Endodermal cell (in vitro differentiated cells): ENCODE data around the gene SHANK1. TPM values are rescaled to one million over a fixed set of nuclear protein-coding genes. Genes with fewer than 3 reads are reported as not detected.

ENCODE experiments used
- DNase-seq: peaks from one replicate; pipeline ENCODE4 v3.0.0-alpha.2; 2017
- H3K27ac ChIP-seq: 2 replicates; pipeline ENCODE4 v1.5.1; 2013; ENCODE audit warnings: mild to moderate bottlenecking, low read depth, low read length, moderate library complexity
- H3K27me3 ChIP-seq: 2 replicates; pipeline ENCODE4 v1.6.1; 2013; ENCODE audit warnings: mild to moderate bottlenecking, low read length, moderate library complexity; ENCODE audit not compliant: insufficient read depth, control insufficient read depth, poor library complexity, severe bottlenecking
- H3K36me3 ChIP-seq: 2 replicates; pipeline ENCODE4 v1.7.0; 2013; ENCODE audit warnings: mild to moderate bottlenecking, low read length, moderate library complexity; ENCODE audit not compliant: control insufficient read depth, insufficient read depth
- H3K4me1 ChIP-seq: one replicate; pipeline ENCODE4 v1.7.0; 2013; ENCODE audit warnings: low read length; ENCODE audit not compliant: control insufficient read depth, insufficient read depth
- H3K4me3 ChIP-seq: 2 replicates; pipeline ENCODE4 v1.5.1; 2013; ENCODE audit warnings: mild to moderate bottlenecking, low read length, moderate library complexity
- H3K9ac ChIP-seq: 2 replicates; pipeline ENCODE4 v1.6.1; 2013; ENCODE audit warnings: mild to moderate bottlenecking, low read length, moderate library complexity; ENCODE audit not compliant: poor library complexity, severe bottlenecking; ENCODE audit errors: extremely low read depth
- H3K9me3 ChIP-seq: 2 replicates; pipeline ENCODE4 v1.6.1; 2013; ENCODE audit warnings: mild to moderate bottlenecking, low read length, moderate library complexity; ENCODE audit not compliant: control insufficient read depth
- H3K27ac Mint-ChIP-seq: 2 replicates; pipeline ENCODE4 v1.8.0; 2020; ENCODE audit warnings: mixed read lengths
- H3K27me3 Mint-ChIP-seq: 2 replicates; pipeline ENCODE4 v1.8.0; 2021; ENCODE audit warnings: mild to moderate bottlenecking, mixed read lengths; ENCODE audit not compliant: insufficient read depth
- H3K36me3 Mint-ChIP-seq: 2 replicates; pipeline ENCODE4 v1.8.0; 2020; ENCODE audit warnings: low read depth, mixed read lengths
- H3K4me1 Mint-ChIP-seq: 2 replicates; pipeline ENCODE4 v1.8.0; 2020; ENCODE audit warnings: mixed read lengths
- H3K4me3 Mint-ChIP-seq: 2 replicates; pipeline ENCODE4 v1.8.0; 2020; ENCODE audit warnings: mild to moderate bottlenecking, moderate library complexity, mixed read lengths
- H3K9me3 Mint-ChIP-seq: 2 replicates; pipeline ENCODE4 v1.8.0; 2020; ENCODE audit warnings: mild to moderate bottlenecking, mixed read lengths
- WGBS, 2 experiments: methylation state at CpG; one replicate each; pipeline versions ENCODE4 v1.1.5 to v1.1.7; 2013; ENCODE audit warnings: missing lambda C conversion rate in 2 of 2, mixed read lengths in 1 of 2; ENCODE audit not compliant: insufficient coverage in 1 of 2, insufficient read length in 1 of 2; 5-methylcytosine and 5-hydroxymethylcytosine counted together
- total RNA-seq, 2 donors: library from RNA; stranded (reverse); fragmentation: NEBNext Ultra II Directional in 1 of 2; extraction: Animal tissue kit (Norgen Biotek cat#: 25700) in 1 of 2; gene quantifications; 2 replicates in 1 of 2; 3 replicates in 1 of 2; pipeline ENCODE4 v1.2.1, GENCODE V29; 2021
- TF ChIP-seq, protein P1 (sequence below): fragments of 200-600 bp; sonication (generic); conservative IDR thresholded peaks from 2 replicates; pipeline ENCODE4 v1.5.0; 2021; ENCODE audit warnings: antibody characterized with exemption, mild to moderate bottlenecking

SHANK1 gene
- total RNA-seq, 2 donors from 2014 or later, result 1.6 to 1.9 TPM

- H3K27me3 Mint-ChIP-seq, result peaks cover 89% of the 10 kb centered on the region
- H3K36me3 Mint-ChIP-seq, result no peaks in the 10 kb centered on the region
- H3K9me3 Mint-ChIP-seq, result no peaks in the 10 kb centered on the region
- H3K4me3 Mint-ChIP-seq, result no peak overlapping the region
- Histone ChIP-seq H3K4me1 (no peaks in the 10 kb centered on the region), H3K36me3 (no peaks in the 10 kb centered on the region), H3K27me3 (peaks cover 65% of the 10 kb centered on the region), H3K9ac (no peak overlapping the region), H3K27ac (no peak overlapping the region), H3K4me3 (no peak overlapping the region), H3K9me3 (no peaks in the 10 kb centered on the region)
- WGBS, 2 experiments, result 75 to 79% methylated on average over 12 to 13 of the region's 13 CpGs
- TF ChIP-seq, protein P1, sequence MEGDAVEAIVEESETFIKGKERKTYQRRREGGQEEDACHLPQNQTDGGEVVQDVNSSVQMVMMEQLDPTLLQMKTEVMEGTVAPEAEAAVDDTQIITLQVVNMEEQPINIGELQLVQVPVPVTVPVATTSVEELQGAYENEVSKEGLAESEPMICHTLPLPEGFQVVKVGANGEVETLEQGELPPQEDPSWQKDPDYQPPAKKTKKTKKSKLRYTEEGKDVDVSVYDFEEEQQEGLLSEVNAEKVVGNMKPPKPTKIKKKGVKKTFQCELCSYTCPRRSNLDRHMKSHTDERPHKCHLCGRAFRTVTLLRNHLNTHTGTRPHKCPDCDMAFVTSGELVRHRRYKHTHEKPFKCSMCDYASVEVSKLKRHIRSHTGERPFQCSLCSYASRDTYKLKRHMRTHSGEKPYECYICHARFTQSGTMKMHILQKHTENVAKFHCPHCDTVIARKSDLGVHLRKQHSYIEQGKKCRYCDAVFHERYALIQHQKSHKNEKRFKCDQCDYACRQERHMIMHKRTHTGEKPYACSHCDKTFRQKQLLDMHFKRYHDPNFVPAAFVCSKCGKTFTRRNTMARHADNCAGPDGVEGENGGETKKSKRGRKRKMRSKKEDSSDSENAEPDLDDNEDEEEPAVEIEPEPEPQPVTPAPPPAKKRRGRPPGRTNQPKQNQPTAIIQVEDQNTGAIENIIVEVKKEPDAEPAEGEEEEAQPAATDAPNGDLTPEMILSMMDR, result no peak
- DNase-seq, result no peak
- no peaks in the 10 kb centered on the region for H3K4me1 Mint-ChIP-seq
- no peak overlapping the region for H3K27ac Mint-ChIP-seq
Measured at GRCh38 chr19:50697414-50698124, 22.0 kb downstream of the SHANK1 start.

- Mint-ChIP-seq H3K4me3 (no peak overlapping the region), H3K4me1 (no peaks in the 10 kb centered on the region), H3K36me3 (no peaks in the 10 kb centered on the region), H3K9me3 (no peaks in the 10 kb centered on the region), H3K27me3 (peaks cover 91% of the 10 kb centered on the region), H3K27ac (no peak overlapping the region)
- no peaks in the 10 kb centered on the region for H3K9me3 ChIP-seq
- TF ChIP-seq, protein P1, result no peak
- peaks cover 80% of the 10 kb centered on the region for H3K27me3 ChIP-seq
- no peak for DNase-seq
- H3K36me3 ChIP-seq, result no peaks in the 10 kb centered on the region
- 75 to 88% methylated on average over 11 to 15 of the region's 15 CpGs for WGBS, 2 experiments
- no peak overlapping the region for H3K27ac ChIP-seq
- no peak overlapping the region for H3K9ac ChIP-seq
- no peaks in the 10 kb centered on the region for H3K4me1 ChIP-seq
- H3K4me3 ChIP-seq, result no peak overlapping the region
Measured at GRCh38 chr19:50696094-50696483, 23.5 kb downstream of the SHANK1 start.

- WGBS, 2 experiments, result 36 to 48% methylated on average over 27 to 46 of the region's 81 CpGs
- Mint-ChIP-seq H3K4me3 (no peak overlapping the region), H3K4me1 (no peaks in the 10 kb centered on the region), H3K27ac (no peak overlapping the region), H3K9me3 (no peaks in the 10 kb centered on the region), H3K36me3 (no peaks in the 10 kb centered on the region), H3K27me3 (peaks cover 92% of the 10 kb centered on the region)
- Histone ChIP-seq H3K4me1 (no peaks in the 10 kb centered on the region), H3K9me3 (no peaks in the 10 kb centered on the region), H3K4me3 (no peak overlapping the region), H3K36me3 (no peaks in the 10 kb centered on the region), H3K27ac (no peak overlapping the region), H3K27me3 (peaks cover 85% of the 10 kb centered on the region), H3K9ac (no peak overlapping the region)
- peak; percentile 80 for DNase-seq
- TF ChIP-seq, protein P1, result no peak
Measured at GRCh38 chr19:50695251-50696093, 24.1 kb downstream of the SHANK1 start.
